K562 (cell line): Measurements from ENCODE around the gene CARS2. TPM values are rescaled to one million over a fixed set of nuclear protein-coding genes. Genes with fewer than 3 reads are reported as not detected.

Experiments
- CBX1 ChIP-seq: sonication (generic); IDR thresholded peaks from 2 replicates; pipeline ENCODE4 v1.6.1; 2016; ENCODE audit warnings: antibody characterized with exemption, low read depth, mild to moderate bottlenecking
- ESRRB ChIP-seq: fragments of 250-450 bp; sonication (Bioruptor Pico); IDR thresholded peaks from 2 replicates; pipeline ENCODE4 v1.5.0; 2020; ENCODE audit warnings: mild to moderate bottlenecking, moderate library complexity, borderline replicate concordance
- EZH2 ChIP-seq: IDR thresholded peaks from 2 replicates; pipeline ENCODE4 v1.6.1; 2012; ENCODE audit warnings: low read depth, mild to moderate bottlenecking, inconsistent platforms, low read length, borderline replicate concordance
- NBN ChIP-seq: fragments of 450-650 bp; IDR thresholded peaks from 2 replicates; pipeline ENCODE4 v1.6.1; 2016; ENCODE audit warnings: low read depth, mild to moderate bottlenecking
- ZNF174 ChIP-seq: fragments of 250-450 bp; sonication (Bioruptor Pico); IDR thresholded peaks from 2 replicates; pipeline ENCODE4 v1.4.0; 2020; ENCODE audit warnings: mild to moderate bottlenecking
- ZNF324 ChIP-seq: fragments of 250-450 bp; sonication (Bioruptor Pico); IDR thresholded peaks from 2 replicates; pipeline ENCODE4 v1.4.0; 2020; ENCODE audit warnings: mild to moderate bottlenecking
- polyA plus RNA-seq, 8 experiments: library from polyadenylated mRNA; depleted of rRNA in 4 of 8; stranded (reverse) in 5 of 8; unstranded in 3 of 8; fragments of >200 nt; fragmentation: Nextera tagmentation in 2 of 8; fragmentation: Illumina TruSeq in 1 of 8; extraction: Ambion mirVana in 2 of 8; extraction: Trizol in 1 of 8; gene quantifications; 2 replicates each; pipeline versions ENCODE4 v1.2.1 to v1.2.3, GENCODE V29; 2011 to 2014; ENCODE audit warnings: inconsistent platforms in 1 of 8, missing spikeins in 1 of 8
- total RNA-seq, 7 experiments: library from RNA; depleted of rRNA in 6 of 7; stranded (reverse); fragments of >200 nt in 6 of 7; fragmentation: Illumina TruSeq in 2 of 7; extraction: Trizol in 2 of 7; gene quantifications; 2 replicates each; pipeline versions ENCODE4 v1.2.1 to v1.2.3, GENCODE V29; 2011 to 2021; ENCODE audit warnings: low replicate concordance in 1 of 7
- TF ChIP-seq, protein P1 (sequence below): fragments of 250-450 bp; sonication (Bioruptor Pico); IDR thresholded peaks from 2 replicates; pipeline ENCODE4 v1.4.0; 2020; ENCODE audit warnings: mild to moderate bottlenecking, moderate library complexity
- TF ChIP-seq, protein P2 (sequence below): sonication (generic); formaldehyde crosslinking; IDR thresholded peaks from 2 replicates; pipeline ENCODE4 v1.8.1; 2023; ENCODE audit warnings: mild to moderate bottlenecking, missing genetic modification reagents, moderate library complexity
- TF ChIP-seq, protein P3 (sequence below): sonication (generic); formaldehyde crosslinking; IDR thresholded peaks from 2 replicates; pipeline ENCODE4 v1.8.1; 2023; ENCODE audit warnings: missing genetic modification reagents, mild to moderate bottlenecking, borderline replicate concordance
- TF ChIP-seq, protein P4 (sequence below): sonication (generic); formaldehyde crosslinking; IDR thresholded peaks from 2 replicates; pipeline ENCODE4 v1.8.1; 2022; ENCODE audit warnings: missing genetic modification reagents
- TF ChIP-seq, protein P5 (sequence below): fragments of 450-650 bp; IDR thresholded peaks from 2 replicates; pipeline ENCODE4 v1.6.1; 2016; ENCODE audit warnings: borderline replicate concordance

The CARS2 gene
- total and polyA plus RNA-seq, 9 of the 15 experiments (the other 6 are each of a cell fraction or from before 2014, with no cell fraction given) = 1.7 to 37.4 (median 30.5) TPM

DNA sequence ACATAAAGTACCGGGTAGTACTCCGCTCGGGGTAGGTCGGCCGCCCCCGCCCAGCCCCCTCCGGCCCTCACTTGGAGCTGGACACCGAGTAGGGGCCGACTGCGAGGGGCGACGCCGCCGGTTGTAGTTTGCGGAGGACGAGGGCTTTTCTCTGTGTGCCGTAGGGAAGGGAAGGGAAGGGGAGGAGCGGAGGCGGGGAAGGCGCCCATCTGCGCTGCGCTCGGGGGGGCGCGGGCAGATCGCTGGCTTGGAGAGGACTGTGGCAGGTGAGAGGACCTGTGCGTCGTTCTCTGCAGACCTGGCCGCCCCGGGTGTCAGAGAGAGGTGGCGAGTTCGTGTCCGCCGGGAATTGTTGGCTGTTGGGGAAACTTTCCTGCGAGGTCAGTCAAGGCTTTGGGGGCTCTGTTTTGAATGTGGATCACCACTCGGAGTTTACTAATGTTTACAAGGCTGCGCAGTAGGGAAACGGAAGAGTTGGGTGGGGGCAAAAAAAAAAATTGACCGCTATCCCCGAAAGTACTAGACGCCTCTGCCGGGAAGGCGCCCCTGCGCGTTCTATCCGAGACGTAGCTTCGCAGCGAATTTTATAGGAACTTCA, 9.0 kb upstream of the CARS2 start (continued):
- TF ChIP-seq, protein P1, sequence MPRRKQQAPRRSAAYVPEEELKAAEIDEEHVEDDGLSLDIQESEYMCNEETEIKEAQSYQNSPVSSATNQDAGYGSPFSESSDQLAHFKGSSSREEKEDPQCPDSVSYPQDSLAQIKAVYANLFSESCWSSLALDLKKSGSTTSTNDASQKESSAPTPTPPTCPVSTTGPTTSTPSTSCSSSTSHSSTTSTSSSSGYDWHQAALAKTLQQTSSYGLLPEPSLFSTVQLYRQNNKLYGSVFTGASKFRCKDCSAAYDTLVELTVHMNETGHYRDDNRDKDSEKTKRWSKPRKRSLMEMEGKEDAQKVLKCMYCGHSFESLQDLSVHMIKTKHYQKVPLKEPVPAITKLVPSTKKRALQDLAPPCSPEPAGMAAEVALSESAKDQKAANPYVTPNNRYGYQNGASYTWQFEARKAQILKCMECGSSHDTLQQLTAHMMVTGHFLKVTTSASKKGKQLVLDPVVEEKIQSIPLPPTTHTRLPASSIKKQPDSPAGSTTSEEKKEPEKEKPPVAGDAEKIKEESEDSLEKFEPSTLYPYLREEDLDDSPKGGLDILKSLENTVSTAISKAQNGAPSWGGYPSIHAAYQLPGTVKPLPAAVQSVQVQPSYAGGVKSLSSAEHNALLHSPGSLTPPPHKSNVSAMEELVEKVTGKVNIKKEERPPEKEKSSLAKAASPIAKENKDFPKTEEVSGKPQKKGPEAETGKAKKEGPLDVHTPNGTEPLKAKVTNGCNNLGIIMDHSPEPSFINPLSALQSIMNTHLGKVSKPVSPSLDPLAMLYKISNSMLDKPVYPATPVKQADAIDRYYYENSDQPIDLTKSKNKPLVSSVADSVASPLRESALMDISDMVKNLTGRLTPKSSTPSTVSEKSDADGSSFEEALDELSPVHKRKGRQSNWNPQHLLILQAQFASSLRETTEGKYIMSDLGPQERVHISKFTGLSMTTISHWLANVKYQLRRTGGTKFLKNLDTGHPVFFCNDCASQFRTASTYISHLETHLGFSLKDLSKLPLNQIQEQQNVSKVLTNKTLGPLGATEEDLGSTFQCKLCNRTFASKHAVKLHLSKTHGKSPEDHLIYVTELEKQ (CRISPR knock-in tag) = no peak
- TF ChIP-seq ZNF324 (CRISPR knock-in tag) (no peak), ESRRB (CRISPR knock-in tag) (no peak), NBN (no peak), CBX1 (peak; percentile 39; the same call in 1 of the 2 replicates), EZH2 (no peak), ZNF174 (CRISPR knock-in tag) (no peak)
- TF ChIP-seq, protein P2, sequence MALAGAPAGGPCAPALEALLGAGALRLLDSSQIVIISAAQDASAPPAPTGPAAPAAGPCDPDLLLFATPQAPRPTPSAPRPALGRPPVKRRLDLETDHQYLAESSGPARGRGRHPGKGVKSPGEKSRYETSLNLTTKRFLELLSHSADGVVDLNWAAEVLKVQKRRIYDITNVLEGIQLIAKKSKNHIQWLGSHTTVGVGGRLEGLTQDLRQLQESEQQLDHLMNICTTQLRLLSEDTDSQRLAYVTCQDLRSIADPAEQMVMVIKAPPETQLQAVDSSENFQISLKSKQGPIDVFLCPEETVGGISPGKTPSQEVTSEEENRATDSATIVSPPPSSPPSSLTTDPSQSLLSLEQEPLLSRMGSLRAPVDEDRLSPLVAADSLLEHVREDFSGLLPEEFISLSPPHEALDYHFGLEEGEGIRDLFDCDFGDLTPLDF (CRISPR knock-in tag) = no peak
- TF ChIP-seq, protein P3, sequence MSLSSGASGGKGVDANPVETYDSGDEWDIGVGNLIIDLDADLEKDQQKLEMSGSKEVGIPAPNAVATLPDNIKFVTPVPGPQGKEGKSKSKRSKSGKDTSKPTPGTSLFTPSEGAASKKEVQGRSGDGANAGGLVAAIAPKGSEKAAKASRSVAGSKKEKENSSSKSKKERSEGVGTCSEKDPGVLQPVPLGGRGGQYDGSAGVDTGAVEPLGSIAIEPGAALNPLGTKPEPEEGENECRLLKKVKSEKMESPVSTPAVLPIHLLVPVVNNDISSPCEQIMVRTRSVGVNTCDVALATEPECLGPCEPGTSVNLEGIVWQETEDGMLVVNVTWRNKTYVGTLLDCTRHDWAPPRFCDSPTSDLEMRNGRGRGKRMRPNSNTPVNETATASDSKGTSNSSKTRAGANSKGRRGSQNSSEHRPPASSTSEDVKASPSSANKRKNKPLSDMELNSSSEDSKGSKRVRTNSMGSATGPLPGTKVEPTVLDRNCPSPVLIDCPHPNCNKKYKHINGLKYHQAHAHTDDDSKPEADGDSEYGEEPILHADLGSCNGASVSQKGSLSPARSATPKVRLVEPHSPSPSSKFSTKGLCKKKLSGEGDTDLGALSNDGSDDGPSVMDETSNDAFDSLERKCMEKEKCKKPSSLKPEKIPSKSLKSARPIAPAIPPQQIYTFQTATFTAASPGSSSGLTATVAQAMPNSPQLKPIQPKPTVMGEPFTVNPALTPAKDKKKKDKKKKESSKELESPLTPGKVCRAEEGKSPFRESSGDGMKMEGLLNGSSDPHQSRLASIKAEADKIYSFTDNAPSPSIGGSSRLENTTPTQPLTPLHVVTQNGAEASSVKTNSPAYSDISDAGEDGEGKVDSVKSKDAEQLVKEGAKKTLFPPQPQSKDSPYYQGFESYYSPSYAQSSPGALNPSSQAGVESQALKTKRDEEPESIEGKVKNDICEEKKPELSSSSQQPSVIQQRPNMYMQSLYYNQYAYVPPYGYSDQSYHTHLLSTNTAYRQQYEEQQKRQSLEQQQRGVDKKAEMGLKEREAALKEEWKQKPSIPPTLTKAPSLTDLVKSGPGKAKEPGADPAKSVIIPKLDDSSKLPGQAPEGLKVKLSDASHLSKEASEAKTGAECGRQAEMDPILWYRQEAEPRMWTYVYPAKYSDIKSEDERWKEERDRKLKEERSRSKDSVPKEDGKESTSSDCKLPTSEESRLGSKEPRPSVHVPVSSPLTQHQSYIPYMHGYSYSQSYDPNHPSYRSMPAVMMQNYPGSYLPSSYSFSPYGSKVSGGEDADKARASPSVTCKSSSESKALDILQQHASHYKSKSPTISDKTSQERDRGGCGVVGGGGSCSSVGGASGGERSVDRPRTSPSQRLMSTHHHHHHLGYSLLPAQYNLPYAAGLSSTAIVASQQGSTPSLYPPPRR (CRISPR knock-in tag) = no peak
- TF ChIP-seq, protein P4, sequence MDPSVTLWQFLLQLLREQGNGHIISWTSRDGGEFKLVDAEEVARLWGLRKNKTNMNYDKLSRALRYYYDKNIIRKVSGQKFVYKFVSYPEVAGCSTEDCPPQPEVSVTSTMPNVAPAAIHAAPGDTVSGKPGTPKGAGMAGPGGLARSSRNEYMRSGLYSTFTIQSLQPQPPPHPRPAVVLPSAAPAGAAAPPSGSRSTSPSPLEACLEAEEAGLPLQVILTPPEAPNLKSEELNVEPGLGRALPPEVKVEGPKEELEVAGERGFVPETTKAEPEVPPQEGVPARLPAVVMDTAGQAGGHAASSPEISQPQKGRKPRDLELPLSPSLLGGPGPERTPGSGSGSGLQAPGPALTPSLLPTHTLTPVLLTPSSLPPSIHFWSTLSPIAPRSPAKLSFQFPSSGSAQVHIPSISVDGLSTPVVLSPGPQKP (CRISPR knock-in tag) = no peak
- TF ChIP-seq, protein P5, sequence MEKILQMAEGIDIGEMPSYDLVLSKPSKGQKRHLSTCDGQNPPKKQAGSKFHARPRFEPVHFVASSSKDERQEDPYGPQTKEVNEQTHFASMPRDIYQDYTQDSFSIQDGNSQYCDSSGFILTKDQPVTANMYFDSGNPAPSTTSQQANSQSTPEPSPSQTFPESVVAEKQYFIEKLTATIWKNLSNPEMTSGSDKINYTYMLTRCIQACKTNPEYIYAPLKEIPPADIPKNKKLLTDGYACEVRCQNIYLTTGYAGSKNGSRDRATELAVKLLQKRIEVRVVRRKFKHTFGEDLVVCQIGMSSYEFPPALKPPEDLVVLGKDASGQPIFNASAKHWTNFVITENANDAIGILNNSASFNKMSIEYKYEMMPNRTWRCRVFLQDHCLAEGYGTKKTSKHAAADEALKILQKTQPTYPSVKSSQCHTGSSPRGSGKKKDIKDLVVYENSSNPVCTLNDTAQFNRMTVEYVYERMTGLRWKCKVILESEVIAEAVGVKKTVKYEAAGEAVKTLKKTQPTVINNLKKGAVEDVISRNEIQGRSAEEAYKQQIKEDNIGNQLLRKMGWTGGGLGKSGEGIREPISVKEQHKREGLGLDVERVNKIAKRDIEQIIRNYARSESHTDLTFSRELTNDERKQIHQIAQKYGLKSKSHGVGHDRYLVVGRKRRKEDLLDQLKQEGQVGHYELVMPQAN = no peak; the same call in 1 of the 2 replicates
